NK-92 treated with Interleukin-12 subunit alpha and Interleukin-12 subunit beta, amount 100 ng/mL, for 24 hours (cell line): ENCODE measurements around the gene ADAT1.
A peak's percentile ranks its signal among the peaks of the same experiment; 100 is the strongest.

Experiments
- DNase-seq: peaks from one replicate; lab custom pipeline; 2025; lab: John Stamatoyannopoulos, UW

Gene ADAT1

DNA sequence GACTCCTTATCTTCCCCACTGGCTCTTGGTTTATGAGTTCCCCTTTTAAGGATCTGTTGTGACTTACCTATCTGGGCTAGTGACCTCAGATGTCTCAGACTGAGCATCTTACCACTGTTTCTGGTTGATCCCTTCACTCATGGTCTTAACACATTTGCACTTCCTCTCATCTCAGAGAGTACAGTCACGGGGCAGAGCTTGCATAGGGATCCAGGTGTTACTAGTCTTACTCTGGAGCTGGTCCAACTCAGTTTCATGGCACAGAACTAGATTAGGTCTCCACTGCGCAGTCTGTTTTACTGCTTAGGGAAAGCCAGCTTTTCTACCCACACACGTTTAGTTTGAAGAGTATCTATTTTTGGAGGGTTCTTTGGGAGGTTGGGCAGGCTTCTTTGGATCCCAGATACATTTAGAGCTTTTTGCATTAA, 46.7 kb downstream of the ADAT1 start:
- DNase-seq, result no peak

- DNase-seq, result no peak
Measured at GRCh38 chr16:75575958-75576357, 47.1 kb downstream of the ADAT1 start.

GRCh38 chr16:75573955-75574354, 49.1 kb downstream of the ADAT1 start:
- DNase-seq, result no peak

DNA sequence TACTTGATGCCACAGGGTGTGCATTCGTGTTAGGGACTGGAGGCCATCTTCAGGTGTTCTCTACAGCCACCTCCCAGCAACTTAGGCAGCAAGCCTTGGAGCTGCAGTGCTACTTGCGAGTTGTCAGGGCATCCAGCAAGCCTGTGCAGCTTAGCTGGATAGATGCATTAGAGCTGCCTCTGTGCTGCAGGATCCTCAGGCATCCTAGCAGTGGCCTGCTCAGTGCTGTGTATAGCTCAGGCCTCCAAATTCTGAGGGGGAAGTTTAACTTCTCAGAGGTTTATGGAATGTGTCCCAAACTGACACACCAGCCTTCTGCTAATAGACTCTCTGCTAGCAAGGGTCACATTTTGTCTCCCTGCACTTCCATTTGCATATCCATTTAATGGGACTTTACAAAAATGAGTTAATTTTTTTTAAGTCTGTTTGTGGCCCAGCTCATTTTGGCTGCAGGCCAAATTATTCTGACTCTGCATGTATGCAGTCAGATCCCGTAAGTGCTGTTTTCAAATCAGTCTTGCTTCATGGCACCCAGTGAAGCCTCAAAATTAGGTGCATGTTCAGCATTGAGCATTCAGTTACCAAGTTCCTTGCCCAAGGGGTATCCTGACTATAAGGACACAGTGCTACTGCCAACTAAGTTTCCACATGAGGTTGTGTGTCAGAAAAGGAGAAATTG, 50.1 kb downstream of the ADAT1 start:
- no peak for DNase-seq

- no peak for DNase-seq
Measured at GRCh38 chr16:75570396-75571065, 52.5 kb downstream of the ADAT1 start.

DNA sequence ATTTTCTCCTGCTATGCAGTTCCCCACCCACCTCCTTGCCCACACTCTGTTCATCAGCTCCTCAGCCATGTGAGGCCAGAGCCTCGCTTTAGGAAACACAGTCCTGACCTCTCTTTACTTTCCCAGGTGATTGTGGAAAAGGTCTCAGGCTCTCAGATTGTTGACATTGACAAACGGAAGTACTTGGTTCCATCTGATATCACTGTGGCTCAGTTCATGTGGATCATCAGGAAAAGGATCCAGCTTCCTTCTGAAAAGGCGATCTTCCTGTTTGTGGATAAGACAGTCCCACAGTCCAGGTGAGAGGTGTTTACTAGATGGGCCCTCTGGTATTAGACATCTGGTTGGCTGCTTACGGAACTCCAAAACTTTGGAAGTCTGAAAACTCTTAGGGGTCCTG, 55.2 kb downstream of the ADAT1 start:
- DNase-seq, result no peak

DNA sequence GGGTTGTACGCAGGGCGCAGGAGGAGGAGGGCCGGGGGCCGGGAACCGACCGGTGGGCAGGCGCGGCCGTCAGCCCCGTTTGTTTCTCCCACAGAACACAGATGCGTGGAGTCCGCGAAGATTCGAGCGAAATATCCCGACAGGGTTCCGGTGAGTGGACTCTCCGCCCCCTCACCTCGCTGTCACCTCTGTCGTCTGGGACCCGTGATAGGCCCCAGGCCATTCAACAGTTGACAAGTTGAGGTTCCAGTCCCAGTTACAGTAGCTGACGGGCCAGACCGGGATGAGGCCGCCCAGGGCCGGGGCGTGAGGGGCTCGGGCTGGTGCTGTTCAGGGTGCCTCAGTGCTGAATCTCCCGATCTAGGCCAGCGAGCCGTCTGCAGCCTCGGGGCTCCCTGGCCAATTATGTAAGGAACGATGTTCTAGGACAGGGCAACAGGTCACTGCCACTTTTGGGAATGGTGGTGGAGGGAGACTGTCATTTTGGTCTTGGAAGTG, 56.3 kb downstream of the ADAT1 start:
- no peak for DNase-seq

- DNase-seq, result peak; percentile 66
Measured at GRCh38 chr16:75566040-75566757, 56.9 kb downstream of the ADAT1 start, which contains the start of gene GABARAPL2. TSS of gene GABARAPL2 (plus strand) at chr16:75566379. CDS start at chr16:75566487, 108 bp downstream.

DNA sequence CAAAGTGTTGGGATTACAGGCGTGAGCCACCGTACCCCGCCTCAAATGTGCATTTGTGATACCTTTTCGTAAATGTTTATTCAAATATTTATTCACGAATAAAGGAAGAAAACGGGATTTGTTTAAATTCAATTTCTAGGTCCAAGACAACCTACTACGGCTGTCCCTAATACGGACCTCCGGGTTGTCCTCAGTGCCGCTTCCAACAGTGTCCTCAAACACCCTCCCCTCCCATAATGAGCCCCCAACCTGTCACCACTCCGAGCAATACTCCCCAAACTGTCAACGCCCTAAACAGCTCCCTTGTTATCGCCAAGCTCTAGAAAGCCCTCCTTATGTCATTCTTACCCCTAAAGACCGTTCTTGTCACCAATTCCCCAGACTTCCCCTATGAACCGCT, 57.4 kb downstream of the ADAT1 start:
- DNase-seq, result no peak

DNA sequence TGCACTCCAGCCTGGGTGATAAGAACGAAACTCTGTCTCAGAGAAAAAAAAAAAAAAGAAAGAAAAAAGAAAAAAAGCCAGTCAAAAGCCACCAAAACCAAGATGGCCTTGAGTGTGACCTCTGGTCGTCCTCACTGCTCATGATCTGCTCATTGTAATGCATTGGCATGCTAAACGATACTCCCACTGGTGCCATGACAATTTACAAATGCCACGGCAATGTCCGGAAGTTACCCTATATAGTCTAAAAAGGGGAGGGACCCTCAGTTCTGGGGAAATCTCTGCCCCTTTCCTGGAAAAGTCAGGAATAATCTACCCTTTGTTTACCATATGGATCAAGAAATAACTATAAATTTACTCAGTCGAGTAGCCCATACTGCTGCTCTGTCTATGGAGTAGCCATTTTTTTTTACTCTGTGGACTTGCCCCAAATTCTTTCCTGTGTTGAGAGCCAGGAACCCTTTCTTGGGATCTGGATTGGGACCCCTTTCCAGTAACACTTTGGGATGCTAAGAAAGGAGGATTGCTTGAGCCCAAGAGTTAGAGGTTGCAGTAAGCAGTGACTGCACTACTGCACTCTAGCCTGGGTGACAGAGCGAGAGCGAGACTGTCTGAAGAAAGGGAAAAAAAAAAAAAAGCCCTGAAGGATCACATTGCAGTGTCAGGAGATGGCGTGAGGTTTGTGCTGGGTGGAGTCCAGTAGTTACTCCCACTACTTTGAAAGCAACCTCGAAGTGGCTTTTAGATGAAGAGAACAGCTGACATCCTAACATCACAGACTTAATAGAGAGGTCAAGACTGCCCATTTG, 63.3 kb downstream of the ADAT1 start:
- DNase-seq, result no peak

GRCh38 chr16:75558846-75559401, 64.2 kb downstream of the ADAT1 start:
- DNase-seq, result no peak

DNA sequence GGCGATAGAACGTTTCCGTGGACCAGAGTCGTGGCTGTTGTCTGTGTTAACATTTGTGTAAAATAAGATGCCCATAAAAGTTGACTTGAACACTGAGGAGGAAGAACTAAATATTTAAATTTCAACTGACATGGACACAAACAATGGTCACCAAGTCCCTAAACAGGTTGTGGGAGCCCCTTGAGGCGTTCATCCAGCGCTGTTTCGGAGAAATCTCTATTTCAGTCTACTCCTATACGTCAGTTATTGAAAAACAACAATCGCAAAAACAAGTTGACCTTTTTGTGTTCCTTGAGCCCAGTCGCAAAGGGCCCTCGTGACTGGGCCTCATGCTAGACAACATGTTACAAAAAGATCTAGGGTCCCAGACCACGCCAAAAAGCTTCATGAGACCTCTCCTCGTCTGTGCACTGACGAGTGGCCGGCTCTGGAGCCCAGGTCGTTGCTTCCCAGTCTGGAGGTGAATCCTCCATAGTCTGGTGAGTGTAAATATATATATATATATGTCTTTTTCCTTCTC, 66.6 kb downstream of the ADAT1 start:
- no peak for DNase-seq

GRCh38 chr16:75555707-75556430, 67.2 kb downstream of the ADAT1 start, which contains the start of gene TMEM231:
TSS of gene TMEM231 (minus strand) at chr16:75556252. CDS start at chr16:75556209, 43 bp downstream.
- no peak for DNase-seq

DNA sequence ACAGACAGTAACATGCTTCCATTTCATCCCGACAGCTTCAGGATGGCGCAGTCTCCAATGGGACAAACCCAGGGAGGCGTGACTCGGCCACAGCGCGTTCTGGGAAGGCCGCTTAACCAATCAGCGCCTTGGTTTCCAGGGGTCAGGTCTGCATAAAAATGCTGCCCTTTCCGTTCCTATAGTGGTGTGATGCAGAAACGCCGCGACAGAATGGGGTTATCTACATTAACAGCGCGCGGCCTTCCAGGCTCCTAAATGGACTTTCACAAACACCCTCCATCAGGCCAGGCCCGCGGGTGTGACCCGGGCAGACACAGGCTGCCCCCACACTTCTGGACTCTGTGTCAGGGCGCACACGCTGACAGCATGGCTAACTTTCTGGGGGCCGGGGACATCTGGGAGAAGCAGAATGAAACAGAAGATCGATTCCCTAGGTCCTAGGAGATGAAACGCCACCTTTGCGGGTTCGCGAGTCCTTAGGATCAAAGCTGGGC, 67.8 kb downstream of the ADAT1 start:
- DNase-seq, result no peak

GRCh38 chr16:75552951-75553350, 70.1 kb downstream of the ADAT1 start:
- DNase-seq, result no peak

- DNase-seq, result no peak
Measured at GRCh38 chr16:75550211-75550662, 72.8 kb downstream of the ADAT1 start.
